GM19463 (cell line): ENCODE results near the gene CCDC40.

Experiments
- ATAC-seq: cut with Tn5 transposase; IDR thresholded peaks from one replicate; pipeline ENCODE4 v1.9.1; 2021; ENCODE audit warnings: mild to moderate bottlenecking, moderate library complexity; ENCODE audit not compliant: unreplicated experiment

Gene CCDC40

DNA sequence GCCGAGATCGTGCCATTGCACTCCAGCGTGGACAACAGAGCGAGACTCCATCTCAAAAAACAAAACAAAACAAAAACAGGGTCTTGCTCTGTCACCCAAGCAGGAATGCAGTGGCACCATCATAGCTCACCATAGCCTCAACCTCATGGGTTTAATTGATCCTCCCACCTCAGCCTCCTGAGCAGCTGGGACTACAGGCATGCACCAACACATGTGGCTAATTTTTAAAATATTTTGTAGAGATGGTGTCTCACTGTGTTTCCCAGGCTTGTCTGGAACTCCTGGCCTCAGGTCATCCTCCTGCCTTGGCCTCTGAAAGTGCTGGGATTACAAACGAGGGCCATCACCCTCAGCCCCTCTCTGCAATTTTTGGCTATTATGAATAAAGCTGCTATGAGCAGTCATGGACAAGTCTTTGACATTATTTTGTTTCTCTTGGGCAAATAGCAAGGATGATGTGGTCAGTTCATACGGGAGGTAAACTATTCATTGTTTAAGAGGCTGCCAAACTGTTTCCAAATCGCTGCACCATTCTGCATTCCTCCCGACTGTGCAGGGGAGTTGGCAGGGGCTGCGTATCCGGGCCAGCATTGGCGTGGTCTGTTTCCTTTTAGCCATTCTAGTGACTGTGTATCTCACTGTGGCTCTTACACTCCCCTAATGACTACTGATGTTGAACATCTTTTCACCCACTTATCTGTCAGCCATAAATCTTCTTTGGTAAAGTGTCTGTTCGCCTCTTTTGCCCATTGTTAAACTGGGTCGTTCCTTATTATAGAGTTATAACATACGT lies 89.4 kb downstream of the CCDC40 start:
- no peak for ATAC-seq

- ATAC-seq: no peak
Measured at GRCh38 chr17:80126449-80126715, 89.9 kb downstream of the CCDC40 start.

DNA sequence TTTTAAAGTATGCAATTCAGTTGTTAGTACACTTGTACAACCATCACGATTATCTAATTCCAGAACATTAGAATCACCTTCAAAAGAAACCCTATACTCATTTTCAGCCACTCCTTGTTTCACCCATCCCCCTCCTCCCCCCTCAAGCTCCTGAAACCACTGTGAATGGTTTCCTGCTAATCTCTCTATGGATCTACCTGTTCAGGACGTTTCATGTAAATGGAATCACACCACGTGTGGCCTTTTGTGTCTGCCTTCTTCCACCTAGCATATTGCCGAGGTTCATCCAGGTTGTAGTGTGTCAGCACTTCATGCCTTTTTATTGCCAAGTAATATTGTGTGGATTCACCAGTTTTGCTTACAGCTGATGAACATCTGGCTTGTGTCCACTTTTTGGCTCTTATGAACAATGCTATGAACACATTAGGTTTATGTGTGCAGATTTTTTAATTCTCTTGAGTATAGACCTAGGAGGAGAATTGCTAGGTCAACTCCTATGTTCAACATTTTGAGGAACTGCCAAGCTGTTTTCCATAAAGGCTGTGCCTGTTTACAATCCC lies 92.6 kb downstream of the CCDC40 start:
- ATAC-seq: no peak

DNA sequence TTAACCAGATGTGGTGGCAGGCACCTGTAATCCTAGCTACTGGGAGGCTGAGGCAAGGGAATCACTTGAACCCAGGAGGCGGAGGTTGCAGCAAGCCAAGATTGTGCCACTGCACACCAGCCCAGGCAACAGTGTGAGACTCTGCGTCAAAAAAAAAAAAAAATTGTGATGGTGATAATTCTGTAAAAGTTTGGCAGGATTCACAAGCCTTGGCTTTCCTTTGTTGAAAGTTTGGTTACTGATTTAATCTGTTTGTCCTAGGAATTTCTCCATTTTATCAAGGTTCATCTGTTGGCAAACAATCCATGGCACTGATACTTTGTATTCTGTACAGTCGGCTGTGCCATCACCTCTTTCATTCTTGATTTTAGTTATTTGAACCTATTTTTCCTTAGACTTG lies 94.5 kb downstream of the CCDC40 start:
- ATAC-seq: no peak

DNA sequence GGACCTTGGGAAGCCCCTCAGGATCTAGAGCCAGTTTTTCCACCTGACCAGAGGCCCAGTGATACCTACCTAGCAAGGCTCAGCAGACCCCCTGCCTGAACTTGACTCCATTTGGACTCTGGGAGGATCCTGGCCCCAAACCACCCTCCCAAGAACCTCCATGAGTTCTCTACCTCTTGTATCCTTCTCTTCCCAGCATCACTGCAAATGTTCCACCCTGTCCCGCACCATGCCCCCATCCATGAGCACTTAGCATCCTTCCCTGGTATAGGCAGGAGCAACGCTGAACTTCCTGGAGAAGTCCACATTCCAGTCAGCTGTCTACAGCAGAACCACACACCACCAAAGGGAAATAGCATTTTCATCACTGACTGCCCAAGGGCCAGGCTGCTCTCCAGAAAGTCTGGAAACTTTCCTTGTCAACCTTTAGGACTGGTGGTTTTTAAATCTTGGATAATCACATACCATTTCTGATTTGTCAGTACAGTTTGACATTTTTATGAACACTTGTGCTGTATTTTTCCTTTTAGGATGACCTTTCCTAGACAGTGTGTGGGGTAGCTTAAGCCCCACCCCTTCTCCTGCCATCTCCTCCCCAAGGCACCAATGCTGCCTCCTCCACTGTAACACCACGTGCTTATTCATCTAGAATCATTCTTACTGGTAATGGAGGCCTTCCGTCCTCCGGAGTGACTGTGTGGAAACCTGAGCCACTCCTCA lies 96.6 kb downstream of the CCDC40 start:
- no peak for ATAC-seq

- no peak for ATAC-seq
Measured at GRCh38 chr17:80133626-80133970, 97.2 kb downstream of the CCDC40 start.

DNA sequence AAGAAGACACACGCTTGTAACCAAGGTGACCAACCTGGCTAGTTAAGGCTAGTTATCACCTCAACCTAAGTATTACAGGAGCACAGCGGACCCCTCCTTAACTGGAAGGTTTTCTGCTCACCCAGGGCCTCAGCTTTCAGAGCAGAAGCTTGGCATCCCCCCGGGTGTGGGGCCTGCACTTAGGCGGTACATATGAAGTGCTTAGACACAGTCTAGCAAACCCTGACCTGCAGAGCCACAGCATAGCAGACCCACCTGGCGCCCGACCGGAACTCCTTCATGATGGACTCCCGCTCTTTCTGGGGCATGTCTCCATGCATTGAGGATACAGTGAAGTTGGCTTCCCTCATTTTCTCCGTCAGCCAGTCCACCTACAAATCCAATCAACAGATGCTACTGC lies 100.7 kb downstream of the CCDC40 start:
- no peak for ATAC-seq

DNA sequence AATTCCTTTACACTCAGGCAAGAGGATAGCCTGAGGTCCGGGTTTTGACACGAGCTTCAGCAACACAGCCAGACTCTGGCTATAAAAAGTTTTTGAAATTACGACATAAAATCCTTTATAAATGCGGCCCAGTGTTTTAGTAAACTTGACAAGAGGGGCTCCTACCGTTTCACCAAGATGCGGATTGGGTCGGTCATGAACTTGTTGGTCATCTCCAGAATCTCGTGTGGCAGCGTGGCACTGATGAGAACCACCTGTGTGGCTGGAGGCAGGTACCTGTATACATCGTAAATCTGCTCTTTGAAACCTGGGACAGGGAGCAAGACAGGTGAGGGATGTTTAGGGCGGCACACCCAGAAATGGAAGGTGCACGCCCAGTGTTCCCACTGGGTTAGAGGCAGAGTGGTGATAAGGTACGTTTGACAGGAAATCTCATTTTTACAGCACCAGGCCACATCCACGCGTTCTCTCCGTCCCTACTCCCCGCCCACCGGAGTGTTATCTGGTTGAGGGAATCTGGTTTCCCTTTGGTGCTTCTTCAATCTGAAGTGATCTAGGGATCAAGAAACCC lies 102.5 kb downstream of the CCDC40 start:
- no peak for ATAC-seq

DNA sequence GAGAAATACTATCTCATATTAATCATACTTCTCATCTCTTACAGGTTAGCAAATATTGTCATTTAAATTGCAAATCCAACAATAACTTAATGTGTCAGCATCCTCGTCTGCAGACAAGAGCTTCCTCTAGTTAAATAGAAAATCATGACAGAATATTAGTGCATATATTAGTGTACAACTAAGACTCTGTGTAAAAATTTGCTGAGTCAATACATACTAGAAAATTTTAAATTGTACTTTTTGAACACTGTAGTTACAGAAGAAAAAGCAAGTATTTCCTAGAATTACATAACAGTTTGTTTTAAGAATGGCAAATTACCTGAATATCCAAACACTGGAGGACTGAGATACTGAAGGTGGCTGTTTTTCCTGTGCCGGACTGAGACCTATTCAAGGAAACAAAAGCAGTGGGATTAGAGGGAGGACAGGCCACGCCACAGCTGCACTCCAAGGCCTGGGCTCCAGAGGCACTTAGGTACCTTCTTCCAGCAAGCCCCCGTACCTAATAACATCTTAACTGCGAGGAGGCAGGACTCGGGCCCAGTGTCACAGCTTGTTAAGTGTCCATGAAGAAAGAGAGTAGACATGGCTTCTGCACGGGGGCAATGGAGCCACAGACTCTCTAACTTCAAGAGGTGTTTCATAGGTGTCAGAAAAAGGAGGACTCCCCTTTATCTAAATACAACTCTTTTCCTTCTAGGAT lies 105.2 kb downstream of the CCDC40 start:
- ATAC-seq: no peak

DNA sequence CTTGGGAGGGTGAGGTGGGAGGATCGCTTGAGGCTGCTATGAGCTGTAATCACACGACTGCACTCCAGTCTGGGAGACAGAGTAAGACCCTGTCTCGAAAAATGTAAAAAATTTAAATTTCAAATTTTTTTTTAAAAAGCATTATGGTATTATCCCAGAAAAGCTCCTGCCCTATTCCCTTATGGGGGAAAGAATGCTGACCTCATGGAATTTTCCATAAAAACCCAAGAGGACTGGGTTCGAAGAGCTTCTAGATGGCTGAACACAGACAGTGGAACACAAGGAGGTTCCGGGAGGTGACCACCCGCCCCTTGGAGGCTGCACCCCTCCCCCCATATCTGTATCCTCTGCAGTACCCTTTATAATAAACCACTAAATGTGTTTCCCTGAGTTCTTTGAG lies 106.5 kb downstream of the CCDC40 start:
- ATAC-seq: no peak

DNA sequence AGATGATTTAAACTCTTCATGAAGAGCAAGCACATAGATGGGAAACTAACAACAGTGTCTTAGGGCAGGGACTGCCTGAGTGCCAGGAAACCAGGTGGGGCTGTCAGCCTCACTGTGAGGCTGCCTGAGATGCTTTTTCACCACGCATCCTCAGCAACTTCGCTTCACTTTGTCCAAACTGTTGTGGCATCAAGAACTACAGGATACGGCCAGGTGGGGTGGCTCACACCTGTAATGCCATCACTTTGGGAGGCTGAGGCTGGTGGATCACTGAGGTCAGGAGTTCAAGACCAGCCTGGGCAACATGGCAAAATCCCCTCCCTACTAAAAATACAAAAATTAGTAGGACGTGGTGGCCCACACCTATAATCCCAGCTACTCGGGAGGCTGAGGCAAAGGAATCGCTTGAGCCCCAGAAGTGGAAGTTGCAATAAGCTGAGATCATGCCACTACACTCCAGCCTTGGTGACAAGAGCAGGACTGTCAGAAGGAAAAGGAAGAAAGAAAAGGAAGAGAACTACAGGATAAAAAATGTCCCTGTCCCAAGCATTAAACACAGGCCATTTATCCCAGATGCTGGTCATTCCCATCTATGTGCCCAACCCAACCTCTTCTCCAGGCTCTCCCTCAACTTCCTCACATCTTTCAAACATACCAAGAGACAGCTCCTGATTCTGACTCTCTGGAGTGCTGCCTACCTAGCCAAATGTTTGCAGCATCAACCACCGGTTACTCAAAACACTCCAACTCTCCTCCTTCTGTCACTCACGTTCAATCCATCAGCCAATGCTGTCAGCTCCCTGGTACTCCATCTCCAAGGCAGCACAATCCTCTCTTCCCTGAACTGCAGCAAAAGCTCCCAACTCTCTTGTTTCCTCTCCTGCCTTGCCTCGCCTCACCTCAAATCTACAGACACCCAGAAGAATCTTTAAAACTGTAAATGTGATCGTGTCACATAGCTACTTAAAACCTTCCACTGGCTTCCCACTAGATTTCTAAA lies 108.9 kb downstream of the CCDC40 start:
- no peak for ATAC-seq

GRCh38 chr17:80146121-80147034 lies 109.9 kb downstream of the CCDC40 start:
- peak; percentile 7 for ATAC-seq

- ATAC-seq: peak; percentile 86
Measured at GRCh38 chr17:80147035-80147822, 110.8 kb downstream of the CCDC40 start, which contains the start of gene EIF4A3. Gene EIF4A3 (minus strand): TSS chr17:80147128. CDS start chr17:80146961, 167 bp downstream.
